GM08714 (cell line): ENCODE results near the gene COL23A1.

Experiments
- H3K4me3 ChIP-seq: fragments of 200-500 bp; sonication (Bioruptor generic); 2 replicates; pipeline ENCODE4 v1.5.1; 2014; ENCODE audit warnings: mild to moderate bottlenecking, low read length, inconsistent platforms
- ZNF274 ChIP-seq: IDR thresholded peaks from 2 replicates; pipeline ENCODE4 v1.6.1; 2012; ENCODE audit warnings: mild to moderate bottlenecking, low read depth, low read length

COL23A1 gene

GRCh38 chr5:178290376-178290775 lies 299.8 kb downstream of the COL23A1 start:
- no peak for TF ChIP-seq ZNF274
- no peak overlapping the region for H3K4me3 ChIP-seq

GRCh38 chr5:178289438-178289837 lies 300.8 kb downstream of the COL23A1 start:
- TF ChIP-seq ZNF274: no peak
- no peak overlapping the region for H3K4me3 ChIP-seq

GRCh38 chr5:178288401-178289368 lies 301.5 kb downstream of the COL23A1 start:
- no peak overlapping the region for H3K4me3 ChIP-seq
- TF ChIP-seq ZNF274: no peak

- H3K4me3 ChIP-seq: no peak overlapping the region
- TF ChIP-seq ZNF274: no peak
Measured at GRCh38 chr5:178287791-178288105, 302.4 kb downstream of the COL23A1 start.

GRCh38 chr5:178287091-178287790 lies 303.0 kb downstream of the COL23A1 start:
- no peak for TF ChIP-seq ZNF274
- H3K4me3 ChIP-seq: no peak overlapping the region

GRCh38 chr5:178286226-178287090 lies 303.7 kb downstream of the COL23A1 start:
- no peak overlapping the region for H3K4me3 ChIP-seq
- TF ChIP-seq ZNF274: no peak

- H3K4me3 ChIP-seq: no peak overlapping the region
- no peak for TF ChIP-seq ZNF274
Measured at GRCh38 chr5:178285399-178286225, 304.6 kb downstream of the COL23A1 start.

- TF ChIP-seq ZNF274: no peak
- H3K4me3 ChIP-seq: no peak overlapping the region
Measured at GRCh38 chr5:178284996-178285395, 305.2 kb downstream of the COL23A1 start.

GRCh38 chr5:178284093-178284675 lies 306.0 kb downstream of the COL23A1 start:
- H3K4me3 ChIP-seq: no peak overlapping the region
- TF ChIP-seq ZNF274: no peak

GRCh38 chr5:178283520-178283919 lies 306.7 kb downstream of the COL23A1 start:
- no peak overlapping the region for H3K4me3 ChIP-seq

GRCh38 chr5:178282391-178282790 lies 307.8 kb downstream of the COL23A1 start:
- H3K4me3 ChIP-seq: no peak overlapping the region
- TF ChIP-seq ZNF274: no peak

More at GRCh38 chr5:178283520-178283919, 306.7 kb downstream of the COL23A1 start:
- TF ChIP-seq ZNF274: no peak

- no peak overlapping the region for H3K4me3 ChIP-seq
- TF ChIP-seq ZNF274: no peak
Measured at GRCh38 chr5:178281331-178281730, 308.9 kb downstream of the COL23A1 start.

GRCh38 chr5:178280631-178281030 lies 309.6 kb downstream of the COL23A1 start:
- H3K4me3 ChIP-seq: no peak overlapping the region
- no peak for TF ChIP-seq ZNF274
